HepG2 (cell line): ENCODE results near the gene SPINK4. TPM values are rescaled to one million over a fixed set of nuclear protein-coding genes. Genes with fewer than 3 reads are reported as not detected.

Source experiments
- ATAC-seq: fragments of 200-7000 bp; cut with Tn5 transposase; 3 replicates; pipeline ENCODE4 v1.9.1; 2020; ENCODE audit warnings: mild to moderate bottlenecking, moderate library complexity
- BruUV-seq: library from RNA; stranded (reverse); fragments of 400-500 nt; replicated peaks from 2 replicates; lab custom pipeline; 2021; lab: Mats Ljungman, UMichigan
- CTCF ChIA-PET: fragments of 300-600 bp; formaldehyde crosslinking; extraction: SDS; loops from one replicate; lab custom pipeline; 2021; ENCODE audit warnings: low total read pairs, inconsistent platforms, low intra/inter-chr PET ratio; lab: Yijun Ruan, JAX
- POLR2A ChIA-PET: fragments of 350-600 bp; sonication (Branson Sonifier 250); formaldehyde crosslinking; loops from one replicate; lab custom pipeline; 2020; ENCODE audit warnings: antibody characterized with exemption, inconsistent platforms; lab: Yijun Ruan, JAX
- DNase-seq: peaks from one replicate; pipeline ENCODE4 v3.0.0-alpha.2; 2015; ENCODE audit warnings: low spot score
- FAIRE-seq: peaks from 3 replicates; lab custom pipeline; 2011; peaks lifted over from hg19 to GRCh38; lab: Jason Lieb, UNC
- H2AFZ ChIP-seq: one replicate; pipeline ENCODE4 v1.6.1; 2011; ENCODE audit warnings: low read length, inconsistent platforms
- H3K27ac ChIP-seq: fragments of 300-600 bp; 3 replicates; pipeline ENCODE4 v1.8.0; 2011; ENCODE audit warnings: mixed run types, mild to moderate bottlenecking, mixed read lengths, low read length, inconsistent platforms; ENCODE audit not compliant: insufficient read depth; ENCODE audit errors: extremely low read length
- H3K27me3 ChIP-seq, 2 experiments: fragments of 200-600 bp in 1 of 2; 2 replicates in 1 of 2; 3 replicates in 1 of 2; pipeline versions ENCODE4 v1.6.0 to v1.8.0; 2011; ENCODE audit warnings: low read length in 2 of 2, mild to moderate bottlenecking in 2 of 2, moderate library complexity in 2 of 2, inconsistent platforms in 1 of 2; ENCODE audit not compliant: insufficient read depth in 2 of 2, control insufficient read depth in 1 of 2
- H3K36me3 ChIP-seq, 2 experiments: fragments of 200-600 bp in 1 of 2; replicated peaks in 1 of 2; 2 replicates in 1 of 2; 3 replicates in 1 of 2; pipeline versions ENCODE4 v1.5.1 to v1.8.0; 2011; ENCODE audit warnings: low read length in 2 of 2, inconsistent platforms in 1 of 2; ENCODE audit not compliant: insufficient read depth in 2 of 2, control insufficient read depth in 1 of 2
- H3K4me1 ChIP-seq: 2 replicates; pipeline ENCODE4 v1.5.1; 2012; ENCODE audit warnings: low read length, inconsistent platforms; ENCODE audit not compliant: insufficient read depth
- H3K4me2 ChIP-seq: 2 replicates; pipeline ENCODE4 v1.6.0; 2011; ENCODE audit warnings: low read depth, low read length, inconsistent platforms
- H3K4me3 ChIP-seq, 3 experiments: fragments of 200-600 bp in 1 of 3; sonication (generic), shearing (Covaris generic) in 1 of 3; replicated peaks in 1 of 3; 2 replicates each; pipeline ENCODE4 v1.5.1; 2011 to 2016; ENCODE audit warnings: low read length in 3 of 3, inconsistent platforms in 2 of 3, low read depth in 2 of 3, mild to moderate bottlenecking in 2 of 3, control low read depth in 1 of 3, mixed read lengths in 1 of 3; ENCODE audit not compliant: insufficient read depth in 1 of 3
- H3K79me2 ChIP-seq: one replicate; pipeline ENCODE4 v1.6.1; 2011; ENCODE audit warnings: low read length, inconsistent platforms; ENCODE audit not compliant: insufficient read depth
- H3K9ac ChIP-seq: 2 replicates; pipeline ENCODE4 v1.6.0; 2011; ENCODE audit warnings: mild to moderate bottlenecking, low read depth, low read length, inconsistent platforms; ENCODE audit not compliant: insufficient read depth
- H3K9me3 ChIP-seq: 2 replicates; pipeline ENCODE4 v1.5.1; 2012; ENCODE audit warnings: mild to moderate bottlenecking, low read length
- H4K20me1 ChIP-seq: 2 replicates; pipeline ENCODE4 v1.6.0; 2011; ENCODE audit warnings: inconsistent platforms, mild to moderate bottlenecking, low read length, moderate library complexity; ENCODE audit not compliant: insufficient read depth
- ATF4 ChIP-seq, 2 experiments: fragments of 450-650 bp in 1 of 2; sonication (generic) in 1 of 2; formaldehyde crosslinking; IDR thresholded peaks; 2 replicates each; pipeline versions ENCODE4 v1.5.0 to v1.8.0; 2020 to 2022; ENCODE audit warnings: mild to moderate bottlenecking in 1 of 2, missing genetic modification reagents in 1 of 2
- ATF7 ChIP-seq, 2 experiments: fragments of 450-650 bp in 1 of 2; sonication (generic) in 1 of 2; formaldehyde crosslinking in 1 of 2; IDR thresholded peaks; 2 replicates each; pipeline versions ENCODE4 v1.4.0 to v1.6.1; 2016 to 2020; ENCODE audit warnings: antibody characterized with exemption in 1 of 2, mild to moderate bottlenecking in 1 of 2, missing genetic modification reagents in 1 of 2
- CEBPB ChIP-seq: IDR thresholded peaks from 2 replicates; pipeline ENCODE4 v1.6.1; 2011; ENCODE audit warnings: low read depth, low read length, improper control_type of control experiment, borderline replicate concordance
- CEBPG ChIP-seq: IDR thresholded peaks from 2 replicates; pipeline ENCODE4 v1.6.1; 2016
- CREB1 ChIP-seq, 2 experiments: fragments of 450-650 bp in 1 of 2; IDR thresholded peaks; 2 replicates each; pipeline ENCODE4 v1.6.1; 2016 to 2017; ENCODE audit warnings: control low read depth in 1 of 2, mild to moderate bottlenecking in 1 of 2, missing compliant biosample characterization in 1 of 2, missing genetic modification characterization in 1 of 2
- GABPA ChIP-seq, 2 experiments: IDR thresholded peaks; 2 replicates each; pipeline ENCODE4 v1.6.1; 2011 to 2016; ENCODE audit warnings: low read depth in 2 of 2, low read length in 1 of 2, missing biosample characterization in 1 of 2, missing genetic modification characterization in 1 of 2
- GABPB1 ChIP-seq: IDR thresholded peaks from 2 replicates; pipeline ENCODE4 v1.6.1; 2016; ENCODE audit warnings: mild to moderate bottlenecking, missing genetic modification reagents, moderate library complexity, missing compliant biosample characterization
- HNF4A ChIP-seq: sonication (generic); formaldehyde crosslinking; IDR thresholded peaks from 2 replicates; pipeline ENCODE4 v1.4.0; 2020; ENCODE audit warnings: missing genetic modification reagents
- NONO ChIP-seq, 2 experiments: fragments of 450-650 bp in 1 of 2; sonication (generic) in 1 of 2; formaldehyde crosslinking in 1 of 2; IDR thresholded peaks in 1 of 2; conservative IDR thresholded peaks in 1 of 2; 2 replicates each; pipeline versions ENCODE4 v1.6.1 to v1.8.0; 2017 to 2022; ENCODE audit warnings: mild to moderate bottlenecking in 1 of 2, missing genetic modification reagents in 1 of 2, moderate library complexity in 1 of 2
- NR2C2 ChIP-seq: sonication (generic); formaldehyde crosslinking; IDR thresholded peaks from 2 replicates; pipeline ENCODE4 v1.4.0; 2020; ENCODE audit warnings: missing genetic modification reagents, mild to moderate bottlenecking, moderate library complexity, borderline replicate concordance
- THYN1 ChIP-seq: sonication (generic); formaldehyde crosslinking; IDR thresholded peaks from 2 replicates; pipeline ENCODE4 v1.8.1; 2023; ENCODE audit warnings: low read depth, mild to moderate bottlenecking, moderate library complexity, missing genetic modification reagents, borderline replicate concordance
- TRIM24 ChIP-seq: sonication (generic); formaldehyde crosslinking; IDR thresholded peaks from 2 replicates; pipeline ENCODE4 v1.8.0; 2022; ENCODE audit warnings: mild to moderate bottlenecking, missing genetic modification reagents
- ZBTB21 ChIP-seq: sonication (generic); formaldehyde crosslinking; IDR thresholded peaks from 2 replicates; pipeline ENCODE4 v1.4.0; 2020; ENCODE audit warnings: missing genetic modification reagents
- ZNF138 ChIP-seq: sonication (generic); formaldehyde crosslinking; IDR thresholded peaks from 2 replicates; pipeline ENCODE4 v1.5.0; 2020; ENCODE audit warnings: mild to moderate bottlenecking, low read depth, missing genetic modification reagents
- ZNF17 ChIP-seq: sonication (generic); formaldehyde crosslinking; IDR thresholded peaks from 2 replicates; pipeline ENCODE4 v1.5.0; 2020; ENCODE audit warnings: mild to moderate bottlenecking, missing genetic modification reagents
- ZNF260 ChIP-seq: sonication (generic); formaldehyde crosslinking; IDR thresholded peaks from 2 replicates; pipeline ENCODE4 v1.4.0; 2020; ENCODE audit warnings: missing genetic modification reagents, low read depth, mild to moderate bottlenecking, borderline replicate concordance
- ZNF670 ChIP-seq: sonication (generic); formaldehyde crosslinking; IDR thresholded peaks from 2 replicates; pipeline ENCODE4 v1.8.0; 2022; ENCODE audit warnings: mild to moderate bottlenecking, missing genetic modification reagents, borderline replicate concordance
- WGBS: methylation state at CpG from one replicate; pipeline ENCODE4 v1.1.6; 2017; ENCODE audit warnings: low lambda C conversion rate; 5-methylcytosine and 5-hydroxymethylcytosine counted together
- in situ Hi-C: cut with HindIII; loops from 2 replicates; pipeline ENCODE4 v1.10.0; 2017; ENCODE audit warnings: low pct_unique_long_range_greater_than_20kb; ENCODE audit not compliant: extremely low pct_ligation_motif_present
- intact Hi-C: fragments of 100-400 bp; cut with micrococcal nuclease; formaldehyde crosslinking; loops from one replicate; pipeline ENCODE4 v1.10.0; 2022; ENCODE audit not compliant: unreplicated experiment
- polyA plus RNA-seq, 8 experiments: library from polyadenylated mRNA; depleted of rRNA in 3 of 8; stranded (reverse) in 7 of 8; unstranded in 1 of 8; fragments of >200 nt; fragmentation: Illumina TruSeq in 4 of 8; extraction: Trizol in 4 of 8; gene quantifications; 2 replicates each; pipeline versions ENCODE4 v1.2.1 to v1.2.3, GENCODE V29; 2011 to 2016; ENCODE audit warnings: low read depth in 4 of 8, missing spikeins in 1 of 8, mixed read lengths in 1 of 8; ENCODE audit not compliant: insufficient read depth in 1 of 8
- total RNA-seq, 5 experiments: library from RNA; depleted of rRNA; stranded (reverse); fragments of >200 nt; fragmentation: Illumina TruSeq; extraction: Trizol; gene quantifications; 2 replicates each; pipeline ENCODE4 v1.2.3, GENCODE V29; 2016; ENCODE audit warnings: low read depth in 1 of 5

Gene SPINK4
- total and polyA plus RNA-seq, 2 of the 13 experiments (the other 11 are each of a cell fraction or from before 2014, with no cell fraction given): 0.53 to 3.4 TPM

- Histone ChIP-seq H3K27ac (no peak overlapping the region), H3K4me3 (no peak overlapping the region), H3K4me2 (peak overlapping the region; percentile 45), H3K9me3 (no peaks in the 10 kb centered on the region), H4K20me1 (no peaks in the 10 kb centered on the region), H3K36me3 (no peaks in the 10 kb centered on the region), H3K79me2 (no peaks in the 10 kb centered on the region), H3K27me3 (no peaks in the 10 kb centered on the region), H3K9ac (no peak overlapping the region), H3K4me1 (peaks cover 41% of the 10 kb centered on the region), H2AFZ (peak overlapping the region; percentile 52)
- BruUV-seq: no TSS peak
- DNase-seq (peak; percentile 34), FAIRE-seq (peak; percentile 34), ATAC-seq (no peak; the same call in 1 of the 3 replicates)
- WGBS: 32% methylated on average over 8 of the region's 9 CpGs
- ChIA-PET POLR2A (interaction anchor here (0.9 to 1.5 kb wide), 2 partner anchors 20 to 168 kb away, joined by 3 to 5 read pairs; partner anchors contain the start of genes BAG1, CHMP5 and SMU1), CTCF (no interaction called here)
- intact Hi-C loops: no loop called here
- TF ChIP-seq GABPB1 (CRISPR knock-in tag) (peak; percentile 63; the same call in 1 of the 2 replicates), CEBPG (CRISPR knock-in tag) (peak; percentile 73), NR2C2 (peak; percentile 96), ATF7 (IDR thresholded peaks at IDR 0.05) (peak; percentile 69), ATF7 (CRISPR knock-in tag; IDR thresholded peaks at IDR 0.05) (no peak), ZNF260 (CRISPR knock-in tag) (no peak), GABPA (IDR thresholded peaks at IDR 0.05; ENCODE audit: low read depth, low read length) (no peak), GABPA (CRISPR knock-in tag; IDR thresholded peaks at IDR 0.05; ENCODE audit: low read depth) (peak; percentile 58), ATF4 (CRISPR knock-in tag; IDR thresholded peaks at IDR 0.05) (peak in 1 of 2 experiments; percentile 30; a peak in 1 of 4 replicates), ZNF670 (CRISPR knock-in tag) (no peak), CREB1 (IDR thresholded peaks at IDR 0.05) (no peak), CREB1 (CRISPR knock-in tag; IDR thresholded peaks at IDR 0.05) (peak; percentile 67), CEBPB (peak; percentile 92), THYN1 (CRISPR knock-in tag) (no peak), ZNF138 (CRISPR knock-in tag) (no peak), HNF4A (peak; percentile 16; the same call in 1 of the 2 replicates), TRIM24 (no peak), ZNF17 (no peak), NONO (IDR thresholded peaks at IDR 0.05) (no peak), NONO (CRISPR knock-in tag; conservative IDR thresholded peaks at IDR 0.05) (0 out of 2 replicates have a peak, but pooled peaks have one; percentile 23), ZBTB21 (CRISPR knock-in tag) (peak; percentile 29; the same call in 1 of the 2 replicates)
- in situ Hi-C loops: no loop called here
These were observed 4.3 kb downstream of the SPINK4 start for GRCh38 chr9:33244137-33244784.
